ENCODE measurements around the gene ZNF681.
"Not testable (repeated sequence)": the region's sequence is repeated elsewhere in the genome, so short reads cannot be mapped to it uniquely, and the experiment has no call there.

ZNF681 gene

DNA sequence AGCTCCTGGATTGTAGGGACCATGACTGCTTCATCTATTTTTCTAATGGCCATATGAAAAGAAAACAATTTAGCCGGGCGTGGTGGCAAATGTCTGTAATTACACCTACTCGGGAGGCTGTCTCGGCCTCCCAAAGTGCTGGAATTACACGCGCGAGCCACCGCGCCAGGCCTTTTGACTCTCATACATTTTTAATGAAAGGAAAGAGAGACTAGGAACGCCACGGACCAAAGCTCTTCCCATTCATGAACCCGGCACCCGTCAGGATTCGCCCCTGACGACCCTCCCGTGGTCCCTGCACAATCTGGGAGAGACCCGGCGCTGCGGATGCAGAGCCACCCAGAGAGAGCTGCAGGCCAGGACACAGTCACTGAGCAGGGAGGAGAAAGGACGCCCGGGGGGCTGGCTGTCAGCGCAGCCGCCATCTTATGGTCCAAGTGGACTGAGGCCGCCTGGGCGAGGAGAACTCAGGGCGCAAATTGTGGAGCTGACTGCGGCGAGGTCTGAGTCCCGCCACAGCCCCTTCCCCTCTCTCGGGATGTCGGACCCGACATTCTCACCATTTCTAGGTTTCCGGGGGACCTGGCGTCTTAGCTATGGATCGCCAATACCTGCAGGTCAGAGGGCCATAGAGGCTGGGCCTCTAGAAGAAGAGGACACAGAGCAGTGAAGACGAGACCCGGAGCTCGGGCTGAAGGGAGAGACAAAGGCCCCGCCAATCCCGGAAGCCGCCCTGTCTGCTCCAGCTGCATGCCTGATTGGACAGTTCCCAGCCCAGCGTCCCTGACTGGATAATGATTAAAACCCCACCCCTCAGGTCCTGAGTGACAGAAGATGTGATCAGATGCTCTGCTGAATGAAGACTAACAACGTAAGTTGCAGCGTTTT is at the start of gene ZNF681:
ZNF681 (minus strand) TSS at position 705 of the 888 bp plus-strand sequence; CDS start at position 563, 142 bp downstream.
- DNase-seq = peak; percentile 91 to 95

DNA sequence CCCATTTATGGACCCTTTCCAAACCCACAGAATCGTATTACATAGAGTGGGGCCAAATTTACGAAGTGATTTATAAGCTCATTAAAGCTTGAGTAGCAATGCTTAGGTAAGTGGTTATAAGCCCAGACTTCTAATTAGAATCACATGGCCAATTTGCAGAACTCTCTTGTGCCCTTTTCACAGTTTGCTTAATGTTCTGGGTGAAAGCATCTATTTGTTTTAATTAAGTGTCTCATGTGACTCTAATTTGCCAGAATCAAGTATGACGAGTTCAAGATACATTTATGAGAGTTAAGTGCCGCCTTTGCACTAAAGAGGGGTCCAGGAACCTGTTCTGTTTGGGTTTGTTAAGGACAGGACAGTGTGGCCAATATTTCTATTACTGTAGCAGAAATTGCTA is 46.0 kb upstream of the ZNF681 start:
- DNase-seq = no peak

DNA sequence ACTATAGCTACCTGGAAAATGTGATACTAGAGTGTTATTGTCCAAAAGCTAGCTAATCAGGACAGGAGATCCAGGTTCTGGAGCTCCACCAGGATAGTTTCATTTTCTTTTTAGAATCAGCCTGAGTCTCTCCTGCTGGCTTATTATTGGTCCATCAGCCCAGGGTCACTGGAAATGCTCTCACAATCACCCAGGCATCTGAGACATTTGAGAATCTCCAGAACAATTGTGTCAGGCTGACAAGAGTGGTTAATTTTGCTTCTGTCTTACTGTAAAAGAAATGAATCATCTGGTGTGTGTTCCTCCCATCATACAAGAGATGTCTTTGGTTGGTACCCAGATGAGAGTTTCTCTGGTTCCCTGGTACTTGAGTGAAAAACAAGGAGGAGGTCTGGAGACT is 43.6 kb upstream of the ZNF681 start:
- DNase-seq = no peak

DNA sequence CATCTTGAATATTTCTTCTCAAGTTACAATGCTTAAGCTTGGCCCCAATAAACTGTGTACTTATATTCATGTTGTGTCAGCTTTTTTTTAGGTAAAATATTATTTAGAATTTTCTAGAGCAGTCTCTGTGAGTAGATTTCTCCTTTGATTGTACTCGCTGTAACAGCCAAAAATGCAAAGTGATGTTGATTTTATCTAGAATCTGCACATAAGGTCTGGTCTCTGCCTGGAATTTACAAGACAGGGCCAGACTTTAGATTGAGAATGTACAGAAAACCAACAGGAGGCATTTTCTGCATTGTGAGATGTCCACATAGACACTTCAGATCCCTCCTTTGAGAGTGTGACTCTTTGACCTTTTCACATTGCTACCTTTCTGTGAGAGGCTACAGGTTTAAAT is 43.1 kb upstream of the ZNF681 start:
- DNase-seq = no peak

DNA sequence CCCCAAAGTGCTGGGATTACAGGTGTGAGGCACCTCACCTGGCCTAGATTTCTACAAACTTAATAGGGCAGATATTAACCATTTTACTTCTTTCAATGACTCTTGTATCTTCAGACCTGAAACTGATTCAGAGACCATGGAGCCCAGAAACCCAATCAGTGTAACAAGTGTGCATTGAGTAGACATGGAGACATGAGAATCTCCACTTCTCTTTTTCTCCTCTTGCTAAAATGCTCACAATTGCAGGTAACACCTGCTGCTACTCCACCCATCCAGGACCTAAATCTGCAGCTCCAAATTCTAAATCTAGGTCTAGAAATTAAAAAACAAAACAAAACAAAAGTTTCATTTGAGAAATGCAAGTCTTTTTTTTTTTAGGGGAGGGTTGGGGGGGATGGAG is 42.2 kb upstream of the ZNF681 start:
- no peak for DNase-seq

DNA sequence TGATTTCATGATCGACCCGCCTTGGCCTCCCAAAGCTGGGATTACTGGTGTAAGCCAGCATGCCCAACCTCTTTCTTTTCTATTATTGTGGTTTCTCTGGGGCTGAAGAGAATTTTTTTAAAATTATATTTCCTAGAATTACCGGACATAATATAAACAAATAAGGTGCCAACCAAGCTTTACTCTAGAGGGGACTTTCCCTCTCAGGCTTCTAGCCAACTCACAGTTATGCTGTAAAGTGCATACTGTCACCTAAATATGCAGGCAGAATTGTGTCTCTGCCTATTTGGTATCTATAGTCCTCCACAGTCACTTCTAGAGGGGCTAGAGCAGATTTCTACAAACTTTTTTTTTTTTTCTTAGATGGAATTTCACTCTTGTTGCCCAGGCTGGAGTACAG is 41.6 kb upstream of the ZNF681 start:
- DNase-seq = no peak

DNA sequence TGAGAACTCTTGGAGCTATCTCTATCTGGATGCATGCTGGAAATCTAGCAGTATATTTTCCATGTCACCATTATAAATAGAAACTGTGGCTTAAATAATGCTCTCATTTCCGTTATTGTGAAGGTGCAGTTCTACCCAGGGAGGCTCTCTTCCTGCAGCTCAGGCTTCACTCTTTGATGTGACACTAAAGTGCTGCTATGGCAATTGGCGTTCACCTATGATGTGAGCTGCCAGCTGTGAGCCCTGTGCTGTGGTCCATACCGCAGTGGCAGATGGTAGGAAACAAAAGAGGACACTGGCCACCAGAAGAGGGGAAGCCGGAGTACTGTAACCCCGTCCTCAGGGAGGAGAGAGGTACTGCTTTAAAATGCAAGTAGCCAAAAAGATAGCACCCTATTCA is 40.6 kb upstream of the ZNF681 start:
- no peak for DNase-seq

DNA sequence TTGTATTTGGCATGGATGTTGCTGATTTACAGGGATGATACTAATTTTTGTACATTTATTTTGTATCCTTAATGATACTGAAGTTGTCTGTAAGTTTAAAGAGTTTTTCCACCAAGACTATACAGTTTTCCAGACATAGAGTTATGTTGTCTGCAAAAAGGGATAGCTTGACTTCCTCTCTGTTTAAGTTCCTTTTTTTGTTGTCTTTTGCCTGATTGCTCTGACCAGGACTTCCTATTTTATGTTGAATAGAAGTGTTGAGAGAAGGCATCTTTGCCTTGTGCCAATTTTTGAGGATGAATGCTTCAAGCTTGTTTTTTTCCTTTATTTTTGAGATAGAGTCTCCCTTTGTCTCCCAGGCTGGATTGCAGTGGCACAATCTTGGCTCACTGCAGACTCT is 36.8 kb upstream of the ZNF681 start:
- DNase-seq = no peak

DNA sequence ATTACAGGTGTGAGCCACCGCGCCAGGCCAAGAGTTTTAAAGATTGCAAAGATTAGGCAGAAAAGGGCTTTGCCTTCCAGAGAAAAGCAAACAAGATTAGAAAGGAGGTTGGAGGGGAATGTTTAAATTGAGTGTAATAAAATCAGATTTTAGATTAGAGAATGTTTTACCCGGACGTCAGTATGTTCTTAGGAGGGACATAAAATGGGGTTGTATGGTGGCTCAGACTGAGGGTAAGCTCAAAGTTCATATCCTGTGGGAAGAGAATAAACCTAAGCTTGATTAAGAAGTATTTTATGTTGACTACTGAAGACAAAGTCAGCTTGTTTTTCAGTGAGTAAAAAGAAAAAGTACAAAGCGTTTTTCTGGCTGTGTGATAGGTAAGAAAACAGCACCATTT is 34.1 kb upstream of the ZNF681 start:
- DNase-seq = no peak

DNA sequence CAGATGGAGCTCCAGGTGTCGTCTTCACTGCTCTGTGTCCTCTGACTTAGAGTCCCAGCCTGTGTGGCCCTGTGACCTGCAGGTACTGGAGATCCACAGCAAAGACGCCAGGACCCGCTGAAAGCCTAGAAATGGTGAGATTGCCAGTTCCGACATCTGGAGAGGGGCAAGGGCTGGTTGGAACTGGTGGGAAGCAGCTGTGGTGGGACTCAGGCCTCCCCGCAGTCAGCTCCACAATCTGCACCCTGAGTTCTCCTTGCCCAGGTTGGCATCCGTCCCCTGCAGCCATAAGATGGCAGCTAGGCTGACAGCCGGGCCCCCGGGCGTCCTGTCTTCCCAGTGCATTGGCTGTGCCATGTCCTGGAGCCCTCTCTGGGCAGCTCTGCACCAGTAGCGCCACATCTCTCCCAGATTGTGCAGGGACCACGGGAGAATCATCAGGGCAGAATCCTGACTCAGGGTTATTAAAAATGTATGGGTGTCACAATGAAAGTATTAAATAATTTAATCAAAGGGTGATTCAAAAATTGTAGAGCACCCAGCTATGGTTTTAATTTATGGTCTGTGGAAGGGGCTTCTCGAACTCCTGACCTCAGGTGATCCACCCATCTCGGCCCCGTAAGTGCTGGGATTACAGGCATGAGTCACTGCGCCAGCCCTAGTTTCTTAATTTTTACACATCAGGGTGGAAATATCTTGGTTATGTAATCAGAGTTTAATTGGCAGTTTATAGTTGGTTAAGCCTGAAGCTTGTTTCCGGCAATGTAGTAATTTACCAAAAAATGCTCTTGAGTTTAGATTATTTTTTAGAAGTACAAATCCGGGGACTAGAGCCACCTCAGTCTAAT is 32.2 kb upstream of the ZNF681 start:
- DNase-seq = no peak

DNA sequence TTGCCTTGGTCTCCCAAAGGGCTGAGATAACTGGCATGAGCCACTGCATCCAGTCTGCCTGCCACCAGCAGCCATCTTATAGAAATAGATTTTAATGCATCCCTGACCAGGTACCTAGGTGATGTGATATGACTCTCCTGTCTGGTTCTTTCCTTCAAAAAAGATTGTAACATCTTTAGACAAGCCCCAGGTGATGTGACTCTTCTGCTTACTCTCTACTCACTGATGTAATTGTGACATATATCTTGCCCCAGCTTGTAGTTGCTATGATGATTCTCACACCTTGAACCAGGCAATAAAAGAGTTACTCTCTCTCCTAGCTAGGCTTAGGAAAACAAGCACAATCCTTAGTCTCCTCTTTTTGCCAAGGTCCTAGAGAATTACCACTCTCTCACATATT is 30.6 kb upstream of the ZNF681 start:
- DNase-seq = no peak

DNA sequence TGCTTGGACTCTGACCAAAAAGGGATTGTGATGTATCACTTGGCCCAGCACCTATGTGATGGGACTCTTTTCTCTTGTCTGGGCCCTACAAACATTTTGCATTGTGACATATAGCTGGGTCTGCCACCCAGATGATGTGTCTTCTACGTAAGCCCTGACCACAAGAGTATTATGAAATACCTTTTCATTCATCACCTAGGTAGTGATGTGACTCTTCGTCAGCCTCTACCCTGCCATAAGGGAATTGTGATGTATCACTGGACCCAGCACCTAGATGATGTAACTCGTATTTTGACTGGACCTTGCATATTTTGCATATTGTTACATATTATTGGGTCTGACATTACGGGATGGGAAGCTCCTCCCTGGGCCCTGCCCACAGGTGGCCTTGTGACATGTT is 29.7 kb upstream of the ZNF681 start:
- no peak for DNase-seq

DNA sequence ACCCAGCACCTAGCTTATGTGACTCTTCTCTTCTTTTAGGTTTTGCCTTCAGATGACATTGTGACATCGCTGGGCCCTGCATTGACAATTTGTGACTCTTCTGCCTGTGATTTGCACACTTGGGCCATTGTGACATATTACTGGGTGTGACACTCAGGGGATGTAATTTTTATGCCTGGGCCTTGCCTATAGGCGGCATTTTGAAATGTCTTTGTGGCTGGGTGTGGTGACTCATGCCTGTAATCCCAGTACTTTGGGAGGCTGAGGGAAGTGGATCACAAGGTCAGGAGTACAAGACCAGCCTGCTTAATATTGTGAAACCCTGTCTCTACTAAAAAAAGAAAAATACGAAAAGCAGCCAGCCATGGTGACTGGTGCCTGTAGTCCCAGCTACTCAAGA is 28.4 kb upstream of the ZNF681 start:
- no peak for DNase-seq

DNA sequence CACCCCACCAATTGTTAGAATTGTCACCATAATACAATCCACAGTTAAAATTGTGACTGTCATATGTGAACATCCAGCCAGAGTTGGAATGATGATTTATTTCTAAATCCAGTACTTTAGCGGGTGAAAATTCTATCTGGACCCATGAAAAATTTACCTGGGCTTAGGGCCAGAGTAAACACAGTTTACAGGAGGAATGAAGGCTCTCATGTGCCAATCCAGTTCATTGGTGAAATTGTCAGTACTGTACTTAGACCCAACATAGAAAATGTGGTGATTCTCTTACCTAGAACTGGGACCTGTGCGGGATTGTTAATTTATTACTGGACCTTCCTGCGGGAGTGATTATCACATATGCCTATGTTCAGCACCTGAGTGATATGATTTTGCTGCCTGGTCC is 27.3 kb upstream of the ZNF681 start:
- DNase-seq = no peak

DNA sequence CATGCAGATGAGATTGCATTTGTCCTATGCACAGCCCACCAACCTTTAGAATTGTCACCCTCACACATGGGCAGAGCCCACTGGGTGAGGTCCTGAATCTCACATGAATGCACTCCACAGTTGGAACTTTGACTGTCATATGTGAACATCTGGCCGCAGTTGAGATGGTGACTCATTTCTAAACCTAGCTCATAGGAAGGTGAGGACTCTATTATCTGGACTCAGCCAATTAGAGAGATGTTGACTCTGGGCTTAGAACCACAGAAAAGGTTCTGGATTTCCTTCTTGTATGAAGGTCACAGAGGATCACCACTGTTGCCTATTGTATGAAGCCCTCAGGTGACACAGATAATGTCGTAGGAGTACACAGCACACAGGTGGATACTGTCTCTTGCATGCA is 25.6 kb upstream of the ZNF681 start:
- DNase-seq = no peak

DNA sequence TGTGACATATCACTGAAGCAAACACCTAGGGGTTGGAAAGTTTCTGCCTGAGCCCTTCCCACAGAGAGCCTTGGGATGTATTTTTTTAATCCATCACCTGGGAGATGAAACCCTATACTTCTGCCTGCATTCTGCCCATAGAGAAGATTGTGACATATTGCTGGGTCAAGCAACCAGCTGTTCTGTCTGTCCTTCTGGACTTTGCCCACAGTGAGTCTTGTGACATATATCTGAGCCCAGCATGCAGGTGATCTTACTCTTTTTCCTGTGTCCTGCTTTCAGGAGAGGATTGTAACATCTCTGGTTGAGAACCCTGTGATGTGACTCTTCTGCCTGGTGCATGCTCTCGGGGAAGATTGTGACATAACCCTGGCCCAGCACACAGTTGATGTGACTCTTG is 24.9 kb upstream of the ZNF681 start:
- no peak for DNase-seq

DNA sequence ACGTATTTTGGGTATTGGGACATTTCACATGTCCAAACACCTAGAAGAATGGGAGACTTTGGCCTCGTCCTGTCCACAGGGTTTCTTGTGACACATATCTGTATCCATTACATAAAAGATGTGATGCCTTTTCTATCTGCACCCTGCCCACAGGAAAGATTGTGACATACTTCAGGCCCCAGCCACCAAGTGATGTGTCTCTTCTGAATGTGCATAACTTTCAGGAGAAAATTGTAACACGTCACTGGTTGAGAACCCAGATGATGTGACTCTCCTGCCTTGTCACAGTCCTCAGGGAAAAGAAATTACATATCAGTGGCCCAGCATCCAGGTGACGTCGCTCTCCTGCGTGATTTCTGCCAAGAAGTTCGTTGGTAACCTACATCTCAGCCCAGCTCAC is 21.0 kb upstream of the ZNF681 start:
- no peak for DNase-seq

DNA sequence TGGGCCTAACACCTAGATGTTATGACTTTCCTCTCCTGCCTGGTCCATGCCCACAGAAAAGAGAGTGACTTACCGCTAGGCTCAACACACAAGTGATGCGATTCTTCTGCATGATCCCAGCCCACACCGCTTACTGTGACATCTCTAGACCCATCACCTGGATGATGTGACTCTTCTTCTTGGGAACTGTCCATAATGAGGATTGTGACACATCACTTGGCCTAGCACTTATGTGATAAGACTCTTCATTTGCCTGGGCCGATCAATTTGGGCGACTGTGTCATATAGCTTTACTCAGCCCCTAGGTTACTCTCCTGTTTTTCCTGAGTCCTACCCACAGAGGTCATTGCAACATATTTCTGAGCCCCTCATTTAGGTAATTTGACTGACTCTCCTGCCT is 19.9 kb upstream of the ZNF681 start:
- DNase-seq = no peak

DNA sequence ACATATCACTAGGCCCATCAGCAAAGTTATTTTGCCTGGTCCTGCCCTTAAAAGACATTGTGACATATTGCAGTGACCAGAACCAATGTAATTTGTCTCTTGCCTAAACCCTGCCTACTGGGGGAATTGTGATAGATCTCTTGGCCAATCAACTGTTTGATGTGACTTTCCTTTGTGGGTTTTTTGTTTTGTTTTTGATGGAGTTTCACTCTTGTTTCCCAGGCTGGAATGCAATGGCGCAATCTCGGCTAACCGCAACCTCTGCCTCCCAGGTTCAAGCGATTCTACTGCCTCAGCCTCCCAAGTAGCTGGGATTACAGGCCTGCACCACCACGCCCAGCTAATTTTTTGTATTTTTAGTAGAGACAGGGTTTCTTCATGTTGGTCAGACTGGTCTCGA is 19.3 kb upstream of the ZNF681 start:
- DNase-seq = not testable (repeated sequence)

DNA sequence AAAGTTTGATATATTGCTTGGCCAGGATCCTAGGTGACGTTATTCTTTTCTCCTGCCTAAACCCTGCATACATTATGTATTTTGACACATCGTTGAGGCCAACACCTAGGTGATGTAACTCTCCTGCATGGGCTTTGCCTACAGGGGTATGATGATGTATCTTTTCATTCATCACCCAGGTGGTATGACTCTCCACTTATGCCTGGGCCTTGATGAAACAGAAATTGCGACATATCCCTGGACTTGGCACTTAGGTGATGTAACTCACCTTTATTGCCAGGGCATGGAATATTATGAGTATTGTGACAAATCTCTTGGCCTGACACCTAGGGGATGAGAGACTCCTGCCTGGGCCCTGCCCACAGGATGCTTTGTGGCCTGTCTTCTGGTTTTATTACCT is 18.5 kb upstream of the ZNF681 start:
- no peak for DNase-seq

DNA sequence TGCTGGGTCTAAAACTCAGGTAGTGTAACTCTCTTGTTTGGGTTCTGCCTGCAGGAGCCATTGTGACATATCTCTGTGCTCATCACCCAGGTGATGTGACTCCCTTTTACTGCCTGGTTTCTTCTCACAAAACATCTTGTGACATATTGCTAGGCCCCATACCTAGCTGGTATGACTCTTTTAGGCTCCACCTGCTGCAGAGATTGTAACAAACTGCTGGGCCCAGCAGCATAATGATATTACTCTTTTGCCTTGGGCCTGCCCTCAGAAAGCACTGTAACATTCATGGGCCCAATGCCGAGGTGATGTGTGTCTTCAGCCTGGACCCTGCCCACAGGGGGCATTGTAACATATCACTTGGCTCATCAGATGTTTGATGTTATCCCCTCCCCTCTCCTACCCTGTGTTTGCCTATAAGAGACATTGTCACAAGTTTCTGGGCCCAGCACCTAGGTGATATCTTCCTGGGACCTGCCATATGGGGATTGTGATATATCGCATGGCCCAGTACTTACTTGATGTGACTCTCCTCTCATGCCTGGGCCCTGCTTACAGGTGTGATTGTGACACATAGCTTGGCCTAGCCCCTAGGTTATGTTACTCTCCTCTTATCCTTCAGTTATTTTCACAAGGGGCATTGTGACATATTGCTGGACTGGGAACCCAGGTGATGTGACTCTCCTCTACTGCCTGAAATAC is 18.0 kb upstream of the ZNF681 start:
- DNase-seq = no peak

DNA sequence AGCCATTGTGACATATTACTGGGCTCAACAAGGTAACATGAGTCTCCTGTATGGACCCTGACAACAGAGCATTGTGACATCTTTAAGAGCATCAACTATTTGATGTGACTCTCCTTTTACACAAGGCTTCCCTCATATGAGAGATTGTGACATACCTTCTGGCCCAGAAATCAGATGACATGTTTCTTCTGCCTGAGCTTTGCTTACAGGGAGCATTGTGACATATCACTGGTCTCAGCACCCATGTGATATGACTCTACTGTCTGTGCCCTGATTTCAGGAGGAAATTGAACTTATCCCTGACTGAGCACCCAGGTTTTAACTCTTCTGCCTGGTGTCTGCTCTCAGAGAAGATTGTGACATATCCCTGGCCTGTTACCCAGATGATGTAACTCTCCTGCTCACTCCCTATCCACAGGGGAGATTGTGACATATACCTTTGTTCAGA is 15.9 kb upstream of the ZNF681 start:
- no peak for DNase-seq

DNA sequence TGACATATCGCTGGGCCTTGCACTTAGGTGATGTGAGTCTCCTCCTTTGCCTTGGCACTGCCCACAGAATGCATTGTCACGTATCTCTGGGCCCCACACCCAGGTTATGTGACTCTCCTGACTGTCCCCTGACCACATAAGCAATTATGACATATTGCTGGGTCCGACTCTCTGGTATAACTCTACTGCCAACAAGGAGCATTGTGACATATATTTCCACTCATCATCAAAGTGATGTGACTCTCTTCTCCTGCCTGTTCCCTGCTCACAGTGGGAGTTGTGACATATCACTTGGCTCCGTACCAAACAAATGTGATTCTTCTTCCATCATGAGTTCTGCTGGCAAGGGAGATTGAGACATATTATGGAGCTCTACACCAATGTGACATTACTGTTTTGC is 15.4 kb upstream of the ZNF681 start:
- DNase-seq = no peak

DNA sequence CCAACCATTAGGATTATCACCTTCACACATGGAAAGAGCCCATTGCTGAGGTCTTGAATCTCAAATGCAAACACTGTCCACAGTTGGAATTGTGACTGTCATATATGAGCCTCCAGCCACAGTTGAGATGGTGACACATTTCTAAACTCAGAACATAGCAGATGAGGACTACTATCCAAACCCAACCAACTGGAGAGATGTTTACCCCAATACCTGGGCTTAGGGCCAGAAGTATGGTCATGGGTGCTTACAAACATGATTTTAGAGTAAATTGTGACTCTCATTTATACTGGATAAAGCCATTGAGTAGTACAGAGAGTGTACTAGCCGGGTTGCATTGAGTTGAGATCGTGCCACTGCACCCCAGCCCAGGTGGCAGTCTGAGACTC is 14.0 kb upstream of the ZNF681 start:
- no peak for DNase-seq
